MG63 (cell line): ENCODE measurements around the gene BMPER. TPM values are rescaled to one million over a fixed set of nuclear protein-coding genes. Genes with fewer than 3 reads are reported as not detected.

ENCODE experiments used
- DNase-seq: peaks from one replicate; pipeline ENCODE4 v3.0.0-alpha.2; 2020
- H3K27me3 ChIP-seq: fragments of 250-450 bp; sonication (Bioruptor Pico); 2 replicates; pipeline ENCODE4 v1.5.1; 2020; ENCODE audit warnings: mild to moderate bottlenecking, moderate library complexity
- H3K36me3 ChIP-seq: fragments of 250-450 bp; sonication (Bioruptor Pico); 2 replicates; pipeline ENCODE4 v1.5.1; 2020; ENCODE audit warnings: mild to moderate bottlenecking, moderate library complexity
- H3K4me3 ChIP-seq: fragments of 250-450 bp; sonication (Bioruptor Pico); 2 replicates; pipeline ENCODE4 v1.5.1; 2020; ENCODE audit warnings: mild to moderate bottlenecking, moderate library complexity
- H3K9me3 ChIP-seq: fragments of 250-450 bp; sonication (Bioruptor Pico); 2 replicates; pipeline ENCODE4 v1.5.1; 2020; ENCODE audit warnings: mild to moderate bottlenecking, moderate library complexity
- total RNA-seq: library from RNA; depleted of rRNA; stranded (reverse); fragments of >200 nt; shearing (Covaris generic); gene quantifications from 2 replicates; pipeline ENCODE4 v1.2.3, GENCODE V29; 2014; ENCODE audit warnings: low replicate concordance

The BMPER gene
- total RNA-seq, 1 experiment from 2014 or later: 110 TPM

DNA sequence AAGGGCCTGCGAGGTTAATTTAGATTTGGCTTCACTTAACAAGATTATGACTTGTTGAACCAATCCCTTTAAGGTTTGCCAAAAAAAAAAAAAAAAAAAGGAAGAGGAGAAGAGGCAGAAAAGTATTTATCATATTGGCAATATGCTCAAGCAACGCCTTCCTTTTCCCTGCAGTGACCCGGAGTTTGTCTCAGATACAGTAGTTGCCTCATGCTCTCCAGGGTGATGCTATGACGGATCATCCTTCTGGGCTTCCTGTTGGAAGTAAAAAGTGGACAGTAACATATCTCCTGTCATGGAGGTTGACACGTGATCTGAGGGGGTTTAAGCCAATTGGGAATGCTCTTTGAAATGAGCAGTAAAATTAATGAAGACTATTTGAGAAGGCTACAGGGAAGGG, 117.3 kb downstream of the BMPER start:
- Histone ChIP-seq H3K27me3 (no peaks in the 10 kb centered on the region), H3K36me3 (peaks cover 82% of the 10 kb centered on the region), H3K9me3 (no peaks in the 10 kb centered on the region; the same call in 1 of the 2 replicates), H3K4me3 (no peak overlapping the region)
- DNase-seq: no peak

DNA sequence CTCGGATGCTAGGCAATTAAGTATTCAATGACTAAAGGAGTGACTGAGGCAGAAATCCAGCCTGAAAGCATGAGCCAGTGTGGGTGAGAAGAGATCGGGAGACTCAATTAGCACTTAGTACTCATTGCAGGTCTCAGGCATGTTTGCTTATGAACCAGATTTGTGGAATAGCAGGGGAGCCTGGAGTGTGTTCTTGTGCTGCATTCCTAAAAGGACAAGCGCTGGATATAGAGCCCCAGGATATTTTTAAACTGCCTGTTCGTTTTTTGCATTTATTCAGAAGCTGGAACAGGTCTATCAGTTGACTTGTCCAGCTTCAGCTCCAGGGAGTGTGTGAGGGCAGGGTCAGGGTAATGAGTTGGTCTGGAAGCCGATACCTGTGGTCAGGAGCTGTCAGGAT, 120.3 kb downstream of the BMPER start:
- DNase-seq: no peak
- Histone ChIP-seq H3K4me3 (no peak overlapping the region), H3K9me3 (no peaks in the 10 kb centered on the region; the same call in 1 of the 2 replicates), H3K36me3 (peaks cover 79% of the 10 kb centered on the region), H3K27me3 (no peaks in the 10 kb centered on the region)

DNA sequence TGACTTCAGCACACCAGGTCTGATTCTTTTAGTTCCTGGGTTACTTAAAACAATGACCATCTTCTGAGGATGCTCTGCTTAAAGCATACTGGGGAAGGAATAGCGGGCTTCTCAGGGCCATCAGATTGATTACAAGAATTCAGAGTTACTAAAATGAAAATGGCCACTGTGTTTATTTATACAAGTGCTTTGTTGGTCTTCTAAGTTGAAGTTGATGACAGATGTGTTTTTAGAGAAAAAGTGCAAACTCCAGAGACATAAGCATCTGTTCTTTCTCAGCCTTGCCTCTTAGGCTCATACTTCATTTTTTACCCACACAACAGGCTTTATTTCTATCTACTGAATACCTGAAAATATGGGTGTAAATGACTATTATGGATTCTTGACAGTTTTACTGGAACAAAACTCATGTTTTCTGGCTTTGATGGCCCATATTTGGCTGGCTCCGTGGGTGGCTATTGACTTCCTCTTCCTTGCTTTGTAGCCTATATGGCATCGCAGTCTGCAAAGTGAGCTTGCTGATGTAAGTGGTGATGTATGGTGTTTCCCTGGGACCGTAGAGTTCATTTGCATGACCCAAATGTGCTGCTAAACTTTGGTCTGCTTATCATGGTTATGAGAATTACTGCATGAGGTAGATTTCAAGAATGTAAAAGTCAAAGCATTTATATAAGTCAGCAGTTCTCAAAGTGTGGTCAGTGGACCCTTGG, 121.3 kb downstream of the BMPER start:
- Histone ChIP-seq H3K9me3 (no peaks in the 10 kb centered on the region; the same call in 1 of the 2 replicates), H3K36me3 (peaks cover 78% of the 10 kb centered on the region), H3K4me3 (no peak overlapping the region), H3K27me3 (no peaks in the 10 kb centered on the region)
- DNase-seq: no peak

DNA sequence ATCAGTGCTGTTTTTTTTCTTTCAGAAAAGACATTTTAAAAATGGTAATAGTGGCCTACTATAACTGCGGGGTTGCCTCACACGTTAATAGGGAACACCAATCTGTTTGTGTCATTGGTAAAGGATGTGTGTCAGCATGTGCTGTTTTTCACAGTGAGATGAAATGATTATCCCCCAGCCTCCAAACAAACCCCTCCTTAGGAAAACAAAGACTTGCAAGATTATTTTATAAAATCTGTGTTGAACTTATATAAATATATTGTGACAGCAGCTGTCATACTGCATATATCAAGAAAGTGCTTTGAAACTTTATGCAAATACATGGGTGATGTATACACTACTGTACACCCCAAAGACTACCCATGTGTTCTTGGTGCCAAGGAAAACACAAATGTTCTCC, 125.8 kb downstream of the BMPER start:
- H3K36me3 ChIP-seq: peaks cover 86% of the 10 kb centered on the region
- H3K27me3 ChIP-seq: no peaks in the 10 kb centered on the region
- H3K9me3 ChIP-seq: no peaks in the 10 kb centered on the region
- no peak for DNase-seq
- no peak overlapping the region for H3K4me3 ChIP-seq

DNA sequence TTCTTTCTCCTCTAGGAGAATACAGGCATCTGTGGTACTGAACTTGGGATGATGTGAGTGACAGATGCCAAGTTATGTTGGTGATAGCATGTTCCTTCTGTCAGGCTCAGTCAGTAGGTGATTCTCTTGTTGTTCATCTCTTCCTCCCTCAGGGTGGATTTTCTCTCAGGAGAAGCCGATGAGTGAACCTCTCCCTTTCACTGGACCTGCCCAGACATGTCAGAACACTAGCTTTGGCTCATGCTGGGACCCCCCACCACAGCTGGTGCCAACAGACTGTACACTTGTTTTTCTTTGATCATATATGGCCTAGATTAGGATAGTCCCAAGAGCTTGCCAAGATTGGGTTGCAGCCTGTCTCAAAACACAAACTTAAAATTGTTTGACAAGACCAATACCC, 129.4 kb downstream of the BMPER start:
- Histone ChIP-seq H3K4me3 (no peak overlapping the region), H3K27me3 (no peaks in the 10 kb centered on the region), H3K36me3 (peaks cover 86% of the 10 kb centered on the region), H3K9me3 (no peaks in the 10 kb centered on the region)
- no peak for DNase-seq

DNA sequence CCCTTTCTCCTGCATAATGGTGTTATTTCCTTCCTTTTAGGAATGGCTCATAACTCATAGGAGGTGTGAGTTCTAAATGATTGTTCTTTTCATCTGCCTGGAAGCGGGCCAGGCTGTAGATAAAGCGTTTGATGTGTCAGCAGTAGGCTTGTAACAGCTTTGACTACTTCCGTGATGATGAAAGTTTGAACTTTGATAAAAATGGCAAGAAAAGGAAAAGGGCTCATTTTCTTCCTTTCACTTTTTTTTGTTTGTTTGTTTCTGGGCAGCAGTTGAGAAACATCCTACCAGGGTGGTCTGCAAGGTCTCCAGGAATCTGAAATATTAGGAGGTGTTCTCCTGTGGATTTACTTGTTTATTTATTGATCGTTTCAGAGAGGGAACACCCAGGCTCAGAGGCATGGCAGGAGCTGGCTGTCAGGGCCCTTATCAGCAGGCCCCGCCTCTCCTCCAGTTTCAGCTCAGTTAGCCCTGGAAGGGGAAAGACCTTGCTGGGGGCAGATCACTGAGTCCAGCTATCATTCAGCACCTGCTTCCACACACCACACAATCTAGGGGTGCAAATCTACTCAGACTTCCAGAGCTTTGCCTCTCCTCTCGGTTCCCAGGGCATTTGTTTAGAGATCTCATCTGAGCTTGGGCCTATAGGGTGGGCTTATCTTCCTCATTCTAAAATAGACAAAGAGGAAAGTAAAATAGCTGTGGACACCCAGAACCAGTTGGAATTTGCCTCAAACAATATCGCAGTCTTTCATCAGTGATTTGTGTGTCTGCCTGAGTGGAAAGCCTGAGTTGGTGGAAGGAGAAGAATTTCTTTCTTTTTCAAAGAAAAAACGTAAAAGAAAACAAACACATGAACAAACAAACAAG, 130.9 kb downstream of the BMPER start:
- Histone ChIP-seq H3K9me3 (no peaks in the 10 kb centered on the region), H3K4me3 (no peak overlapping the region), H3K36me3 (peaks cover 88% of the 10 kb centered on the region), H3K27me3 (no peaks in the 10 kb centered on the region)
- no peak for DNase-seq

DNA sequence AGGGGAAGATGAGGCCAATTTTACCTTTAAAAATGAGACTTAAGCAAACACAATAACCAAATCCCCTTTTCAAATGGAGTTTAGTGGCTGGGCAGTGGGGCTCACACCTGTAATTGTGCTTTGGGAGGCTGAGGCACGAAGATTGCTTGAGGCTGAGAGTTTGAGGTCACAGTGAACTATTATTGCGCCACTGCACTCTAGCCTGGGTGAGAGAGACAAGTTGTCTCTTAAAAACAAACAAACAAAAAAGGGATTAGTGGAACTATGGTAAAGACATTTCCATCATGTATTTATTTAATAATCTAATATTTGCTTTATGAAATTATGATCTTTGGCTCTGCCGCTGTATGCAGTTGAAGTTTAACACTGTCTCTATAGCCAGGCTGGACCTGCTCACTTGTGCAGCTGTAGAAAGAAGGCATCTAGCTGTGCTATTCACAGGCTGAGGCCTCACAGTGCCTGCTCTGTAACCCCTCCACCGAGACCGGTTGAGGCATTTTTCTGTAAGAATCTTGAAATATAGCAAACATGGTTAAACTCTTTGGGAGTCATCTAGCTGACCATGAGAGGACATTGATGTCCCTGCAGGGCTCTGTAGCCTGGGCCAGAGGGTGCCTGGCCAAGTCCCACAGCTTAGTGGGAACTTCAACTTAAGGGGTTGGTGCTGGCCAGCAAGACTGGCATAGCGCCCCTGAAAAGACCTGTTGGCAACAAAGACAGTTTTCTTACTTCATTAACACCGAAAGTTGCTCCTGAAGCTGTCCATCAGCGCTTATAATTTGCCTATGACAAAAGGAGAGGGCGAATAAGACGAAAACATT, 131.8 kb downstream of the BMPER start:
- Histone ChIP-seq H3K9me3 (no peaks in the 10 kb centered on the region), H3K27me3 (no peaks in the 10 kb centered on the region), H3K4me3 (no peak overlapping the region), H3K36me3 (peaks cover 91% of the 10 kb centered on the region)
- DNase-seq: no peak

DNA sequence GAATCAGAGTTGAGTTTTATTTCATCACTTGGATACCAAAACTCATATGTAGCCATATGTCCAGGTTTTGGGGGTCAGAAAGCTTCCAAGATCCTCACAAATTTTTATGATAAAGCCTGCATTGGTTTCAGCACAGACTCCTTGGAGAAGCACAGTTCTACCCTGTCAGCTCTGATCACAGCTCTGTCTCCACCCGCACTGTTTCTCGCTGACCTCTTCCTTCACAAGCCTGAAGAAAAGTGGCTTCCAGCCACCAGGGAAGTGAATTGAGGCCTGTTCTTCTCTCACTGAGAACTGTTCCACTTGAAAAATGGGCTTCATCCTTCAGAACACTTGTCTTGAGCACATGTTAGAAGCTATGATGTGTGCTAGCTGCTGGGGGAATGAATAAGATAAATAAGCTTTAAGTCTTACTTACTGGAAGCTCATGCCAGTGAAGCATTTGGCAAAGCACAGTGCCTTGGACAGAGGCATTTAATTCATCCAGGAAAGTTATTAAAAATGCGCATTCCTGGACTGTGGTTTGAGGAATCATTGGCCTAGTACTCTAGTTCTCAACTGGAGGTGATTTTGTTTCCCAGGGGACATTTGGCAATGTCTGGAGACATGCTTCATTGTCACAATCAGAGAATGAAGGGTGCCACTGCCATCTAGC, 133.6 kb downstream of the BMPER start:
- peaks cover 95% of the 10 kb centered on the region for H3K36me3 ChIP-seq
- no peaks in the 10 kb centered on the region for H3K27me3 ChIP-seq
- no peaks in the 10 kb centered on the region for H3K9me3 ChIP-seq
- H3K4me3 ChIP-seq: no peak overlapping the region
- peak; percentile 25 for DNase-seq

DNA sequence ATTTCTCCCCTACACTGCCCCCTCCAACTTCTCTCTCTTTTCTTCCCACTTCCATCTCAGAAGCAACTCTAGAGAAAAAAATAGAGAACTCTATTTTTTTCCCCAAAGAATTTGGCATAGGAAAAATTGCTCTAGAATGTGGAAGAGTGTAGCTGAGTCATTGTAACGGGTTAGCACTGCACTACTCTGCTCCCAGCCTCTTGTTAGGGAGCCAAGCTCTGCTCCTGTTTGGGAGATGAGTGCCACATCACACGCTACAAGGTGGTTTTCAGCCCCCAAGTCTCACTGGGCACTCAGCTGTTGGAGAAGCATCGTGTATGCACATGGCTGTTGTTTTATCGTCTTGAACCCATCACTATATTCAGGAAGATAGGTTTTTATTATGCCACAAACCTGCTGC, 136.4 kb downstream of the BMPER start:
- Histone ChIP-seq H3K9me3 (no peaks in the 10 kb centered on the region), H3K27me3 (no peaks in the 10 kb centered on the region), H3K4me3 (no peak overlapping the region), H3K36me3 (peaks cover 92% of the 10 kb centered on the region)
- no peak for DNase-seq

DNA sequence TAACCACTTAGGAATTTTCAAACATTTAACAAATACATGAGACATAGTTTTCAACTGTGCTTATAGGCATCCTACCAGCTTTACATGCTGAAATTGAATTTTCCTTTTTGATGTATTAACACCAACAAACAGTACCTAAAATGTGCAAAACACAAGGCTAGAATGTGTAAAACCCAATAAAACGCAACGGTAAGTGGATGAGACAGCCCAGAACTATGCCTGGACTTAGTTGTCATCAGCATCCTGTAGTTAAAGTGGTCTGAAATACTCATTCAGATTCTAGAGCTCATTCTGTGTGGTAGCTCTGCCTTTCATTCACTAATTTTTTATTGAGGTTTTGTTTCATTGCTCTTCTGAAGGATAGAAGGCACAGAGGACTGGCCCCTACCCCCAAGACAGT, 137.1 kb downstream of the BMPER start:
- DNase-seq: no peak

DNA sequence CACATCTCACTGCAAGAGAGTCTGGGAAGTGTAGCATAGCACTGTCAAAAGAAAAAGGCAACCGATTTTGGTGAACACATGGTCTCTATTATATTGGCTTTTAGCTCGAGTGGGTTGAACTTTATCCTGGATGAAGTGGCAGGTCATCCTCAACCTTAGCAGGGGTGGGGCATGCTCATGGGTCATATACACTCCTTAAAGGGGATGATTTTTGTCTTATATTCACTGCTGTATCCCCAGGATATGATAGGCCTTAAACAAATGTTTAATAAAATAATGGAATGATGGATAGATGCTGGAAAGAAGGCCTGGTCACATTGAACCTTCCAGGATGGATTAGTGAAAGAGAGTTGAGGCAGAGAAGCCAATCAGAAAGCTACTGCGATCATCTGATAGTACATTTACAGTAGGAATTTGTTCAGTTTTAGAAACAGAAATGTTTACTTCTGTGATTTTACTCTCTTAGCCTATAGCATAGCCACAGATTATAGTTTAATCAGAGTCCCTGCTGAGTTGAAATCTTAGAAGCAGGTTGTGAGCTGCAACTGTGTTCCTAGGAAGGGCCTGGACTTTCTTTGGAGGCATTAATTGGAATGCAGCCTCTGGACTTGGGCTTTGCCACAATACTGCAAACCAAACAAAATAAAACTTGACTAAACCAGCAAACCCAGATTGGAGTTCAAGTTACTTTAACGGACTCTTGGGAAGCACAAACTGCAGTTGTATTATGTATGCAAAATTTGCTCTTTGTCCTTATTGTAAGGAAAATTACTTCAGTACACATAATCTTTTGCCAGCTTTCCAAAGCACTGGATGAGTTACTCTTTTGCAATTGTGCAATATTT, 138.3 kb downstream of the BMPER start:
- H3K4me3 ChIP-seq: no peak overlapping the region
- H3K9me3 ChIP-seq: no peaks in the 10 kb centered on the region
- H3K36me3 ChIP-seq: peaks cover 90% of the 10 kb centered on the region
- no peaks in the 10 kb centered on the region for H3K27me3 ChIP-seq
- no peak for DNase-seq

More for the DNA sequence above, 137.1 kb downstream of the BMPER start:
- H3K27me3 ChIP-seq: no peaks in the 10 kb centered on the region
- no peaks in the 10 kb centered on the region for H3K9me3 ChIP-seq
- H3K4me3 ChIP-seq: no peak overlapping the region
- peaks cover 93% of the 10 kb centered on the region for H3K36me3 ChIP-seq

DNA sequence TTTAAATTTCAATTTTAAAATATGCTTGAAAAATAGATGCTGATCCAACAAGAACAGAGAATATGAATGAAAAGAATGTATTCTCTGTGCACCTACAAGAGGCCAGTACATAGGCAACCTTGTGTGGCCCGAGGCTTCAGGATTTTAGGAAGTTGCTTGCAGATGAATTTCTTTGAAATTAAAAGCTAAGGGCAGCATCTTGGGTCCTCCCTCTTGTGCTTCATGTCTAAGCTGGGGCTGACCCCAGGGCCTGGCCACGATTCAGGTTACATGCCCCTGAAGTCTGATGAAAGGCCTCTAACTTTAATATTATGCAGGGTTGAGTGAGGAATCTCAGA, 138.9 kb downstream of the BMPER start:
- Histone ChIP-seq H3K27me3 (no peaks in the 10 kb centered on the region), H3K4me3 (no peak overlapping the region), H3K36me3 (peaks cover 90% of the 10 kb centered on the region), H3K9me3 (no peaks in the 10 kb centered on the region)
- DNase-seq: no peak

DNA sequence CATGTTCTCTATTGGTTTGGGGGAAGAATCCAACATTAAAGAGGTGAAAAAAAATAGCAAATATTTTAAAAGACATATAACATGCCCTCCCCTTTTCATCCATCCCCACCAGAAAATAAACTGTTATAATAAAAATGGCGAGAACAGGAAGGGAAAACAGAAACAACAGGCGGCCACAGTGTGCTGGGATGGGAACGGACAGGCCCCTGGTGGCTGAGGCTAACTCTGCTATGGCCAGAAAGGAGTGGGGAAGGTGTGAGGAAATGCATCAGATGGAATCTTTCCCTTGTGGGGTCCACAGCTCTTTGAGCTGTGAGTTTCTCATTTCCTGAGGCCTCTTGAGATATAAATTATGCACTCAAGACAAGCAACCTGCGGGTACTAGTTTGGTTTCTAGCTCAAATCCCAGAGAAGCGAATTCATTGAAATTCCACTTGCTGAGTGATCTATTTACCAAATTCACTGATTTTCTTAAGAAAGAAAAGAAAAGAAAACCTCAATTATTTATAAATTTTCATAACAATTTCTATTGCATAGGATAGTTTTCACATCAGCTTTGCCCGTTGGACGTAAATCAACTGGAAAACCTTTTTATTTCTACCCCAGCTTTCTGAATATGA, 139.5 kb downstream of the BMPER start:
- Histone ChIP-seq H3K27me3 (no peaks in the 10 kb centered on the region), H3K9me3 (no peaks in the 10 kb centered on the region), H3K36me3 (peaks cover 90% of the 10 kb centered on the region), H3K4me3 (no peak overlapping the region)
- no peak for DNase-seq

DNA sequence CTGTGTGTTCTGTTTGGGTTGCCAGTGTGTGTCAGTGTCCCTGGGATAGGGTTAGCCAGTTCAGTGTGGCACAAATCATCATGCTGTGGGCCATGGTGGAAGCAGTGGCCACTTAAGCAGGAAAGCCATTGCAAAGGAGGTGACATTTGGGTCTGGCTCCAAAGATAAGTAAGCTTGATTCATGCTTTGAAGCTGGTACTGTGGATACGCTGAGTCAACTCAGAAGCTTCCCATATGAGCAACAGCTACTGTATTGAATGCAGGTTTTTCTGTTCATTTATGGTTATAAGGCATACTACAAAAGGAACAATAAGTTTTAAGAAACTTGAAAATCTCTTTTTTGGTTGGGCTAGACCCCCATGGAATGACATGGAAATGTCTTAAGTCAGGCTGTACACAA, 143.1 kb downstream of the BMPER start:
- no peaks in the 10 kb centered on the region for H3K9me3 ChIP-seq
- no peaks in the 10 kb centered on the region for H3K27me3 ChIP-seq
- no peak overlapping the region for H3K4me3 ChIP-seq
- H3K36me3 ChIP-seq: peaks cover 92% of the 10 kb centered on the region
- DNase-seq: no peak

DNA sequence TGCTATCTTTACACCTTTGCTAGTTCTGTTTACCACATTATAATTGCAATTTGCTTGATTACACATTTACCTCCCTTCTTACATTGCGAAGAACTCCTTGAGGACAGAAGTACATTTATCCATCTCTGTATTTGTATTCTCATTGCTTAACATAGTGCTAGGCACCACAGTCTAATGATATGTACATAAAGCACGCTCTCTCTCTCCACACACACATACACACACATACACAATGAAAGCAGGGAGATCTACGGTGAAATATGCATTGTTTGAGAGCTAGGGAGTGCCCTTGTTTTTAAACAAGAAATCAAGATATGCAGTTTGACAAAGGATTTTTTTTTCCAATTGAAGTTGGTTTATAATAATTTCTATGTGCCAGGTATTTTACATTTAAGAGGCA, 148.7 kb downstream of the BMPER start:
- H3K9me3 ChIP-seq: no peaks in the 10 kb centered on the region
- DNase-seq: no peak
- no peaks in the 10 kb centered on the region for H3K27me3 ChIP-seq
- H3K36me3 ChIP-seq: peaks cover 98% of the 10 kb centered on the region
- H3K4me3 ChIP-seq: no peak overlapping the region
